GM12878 (cell line): ENCODE results near the gene IGFALS. TPM values are rescaled to one million over a fixed set of nuclear protein-coding genes. Genes with fewer than 3 reads are reported as not detected.
A peak's percentile ranks its signal among the peaks of the same experiment; 100 is the strongest.

ENCODE experiments used
- ATAC-seq: fragments of 200-7000 bp; cut with Tn5 transposase; 3 replicates; pipeline ENCODE4 v1.9.1; 2020; ENCODE audit warnings: mild to moderate bottlenecking, moderate library complexity
- BruUV-seq: library from RNA; stranded (reverse); fragments of 400-500 nt; replicated peaks from 2 replicates; lab custom pipeline; 2021; lab: Mats Ljungman, UMichigan
- CTCF ChIA-PET: fragments of 300-600 bp; sonication (Branson Sonifier 250); formaldehyde crosslinking; extraction: SDS; loops from one replicate; lab custom pipeline; 2021; ENCODE audit warnings: inconsistent platforms; lab: Yijun Ruan, JAX
- POLR2A ChIA-PET: fragments of 350-600 bp; formaldehyde crosslinking; extraction: SDS; loops from one replicate; lab custom pipeline; 2021; ENCODE audit warnings: inconsistent platforms; lab: Charles Lee
- RAD21 ChIA-PET: fragments of 300-600 bp; sonication (Branson Sonifier 250); formaldehyde crosslinking; loops from one replicate; lab custom pipeline; 2023; ENCODE audit warnings: antibody characterized with exemption; ENCODE audit not compliant: unreplicated experiment; lab: Charles Lee
- SMC1A ChIA-PET: fragments of 300-600 bp; sonication (Branson Sonifier 250); formaldehyde crosslinking; loops from one replicate; lab custom pipeline; 2023; ENCODE audit not compliant: unreplicated experiment, uncharacterized antibody; lab: Charles Lee
- DNase-seq: peaks from one replicate; pipeline ENCODE4 v3.0.0-alpha.2; 2011; ENCODE audit warnings: low read depth, low spot score
- FAIRE-seq: peaks from 3 replicates; lab custom pipeline; 2011; peaks lifted over from hg19 to GRCh38; lab: Jason Lieb, UNC
- H2AFZ ChIP-seq: 2 replicates; pipeline ENCODE4 v1.6.0; 2011; ENCODE audit warnings: low read depth, low read length, control low read depth; ENCODE audit not compliant: control insufficient read depth
- H3K27ac ChIP-seq: 2 replicates; pipeline ENCODE4 v1.5.1; 2011; ENCODE audit warnings: control low read depth; ENCODE audit not compliant: control insufficient read depth, insufficient read depth
- H3K27me3 ChIP-seq, 2 experiments: replicated peaks in 1 of 2; 2 replicates each; pipeline versions ENCODE4 v1.6.0 to v1.6.1; 2011; ENCODE audit warnings: low read length in 1 of 2; ENCODE audit not compliant: control insufficient read depth in 2 of 2, insufficient read depth in 2 of 2
- H3K36me3 ChIP-seq, 2 experiments: 2 replicates each; pipeline ENCODE4 v1.5.1; 2011; ENCODE audit warnings: low read length in 1 of 2; ENCODE audit not compliant: control insufficient read depth in 2 of 2, insufficient read depth in 2 of 2
- H3K4me1 ChIP-seq: 2 replicates; pipeline ENCODE4 v1.6.1; 2011; ENCODE audit warnings: mild to moderate bottlenecking, low read length, moderate library complexity, mixed read lengths; ENCODE audit not compliant: control insufficient read depth, insufficient read depth
- H3K4me2 ChIP-seq: 2 replicates; pipeline ENCODE4 v1.6.0; 2011; ENCODE audit warnings: control low read depth; ENCODE audit not compliant: control insufficient read depth, insufficient read depth
- H3K4me3 ChIP-seq: fragments of 200-600 bp; sonication (generic); 2 replicates; pipeline ENCODE4 v1.5.1; 2016
- H3K79me2 ChIP-seq: 2 replicates; pipeline ENCODE4 v1.6.0; 2011; ENCODE audit warnings: low read length; ENCODE audit not compliant: control insufficient read depth, insufficient read depth
- H3K9ac ChIP-seq: 2 replicates; pipeline ENCODE4 v1.8.0; 2011; ENCODE audit warnings: low read length, control low read depth, mixed read lengths; ENCODE audit not compliant: control insufficient read depth, insufficient read depth
- H3K9me3 ChIP-seq: replicated peaks from 3 replicates; pipeline ENCODE4 v1.5.1; 2011; ENCODE audit warnings: mild to moderate bottlenecking, low read length; ENCODE audit not compliant: control insufficient read depth, insufficient read depth
- H4K20me1 ChIP-seq: 2 replicates; pipeline ENCODE4 v1.6.0; 2011; ENCODE audit not compliant: control insufficient read depth, insufficient read depth
- FOS ChIP-seq: IDR thresholded peaks from 3 replicates; pipeline ENCODE4 v1.6.1; 2011; ENCODE audit warnings: borderline replicate concordance; ENCODE audit not compliant: insufficient read length; ENCODE audit errors: extremely low read depth
- MTA2 ChIP-seq: fragments of 450-650 bp; IDR thresholded peaks from 2 replicates; pipeline ENCODE4 v1.6.1; 2016; ENCODE audit warnings: low read depth, mild to moderate bottlenecking, moderate library complexity
- MXI1 ChIP-seq: fragments of 150-350 bp; IDR thresholded peaks from 2 replicates; pipeline ENCODE4 v1.6.1; 2011; ENCODE audit warnings: low read depth, mild to moderate bottlenecking, inconsistent platforms, low read length, improper control_type of control experiment
- POLR2A ChIP-seq: IDR thresholded peaks from 2 replicates; pipeline ENCODE4 v1.6.1; 2011; ENCODE audit warnings: low read depth, mild to moderate bottlenecking, low read length
- SPI1 ChIP-seq: IDR thresholded peaks from 2 replicates; pipeline ENCODE4 v1.6.1; 2011; ENCODE audit warnings: low read depth, mild to moderate bottlenecking, low read length, moderate library complexity, borderline replicate concordance; ENCODE audit not compliant: insufficient read depth
- WGBS: methylation state at CpG from one replicate; pipeline ENCODE4 v1.1.6; 2016; ENCODE audit warnings: low lambda C conversion rate; ENCODE audit not compliant: insufficient replicate concordance, insufficient coverage; ENCODE audit errors: missing lambda C conversion rate; 5-methylcytosine and 5-hydroxymethylcytosine counted together
- in situ Hi-C: fragments of 300-500 bp; cut with MboI; formaldehyde crosslinking; loops from 9 replicates; pipeline ENCODE4 v1.14.3; 2018; ENCODE audit warnings: mixed read lengths
- intact Hi-C: fragments of 100-400 bp; cut with micrococcal nuclease; formaldehyde crosslinking; loops from one replicate; pipeline ENCODE4 v1.14.2; 2022; ENCODE audit not compliant: unreplicated experiment
- polyA plus RNA-seq, 11 experiments: library from polyadenylated mRNA; depleted of rRNA in 4 of 11; unstranded in 6 of 11; stranded (reverse) in 5 of 11; fragments of >200 nt; fragmentation: Nextera tagmentation in 4 of 11; fragmentation: Illumina TruSeq in 1 of 11; extraction: Ambion mirVana in 4 of 11; extraction: Trizol in 1 of 11; gene quantifications; 1 replicate in 1 of 11; 2 replicates in 10 of 11; pipeline versions ENCODE4 v1.2.1 to v1.2.3, GENCODE V29; 2011 to 2016; ENCODE audit warnings: inconsistent platforms in 2 of 11, missing spikeins in 2 of 11, low read depth in 1 of 11
- total RNA-seq, 4 experiments: library from RNA; depleted of rRNA in 3 of 4; stranded (reverse); fragments of >200 nt in 3 of 4; fragmentation: Illumina TruSeq in 1 of 4; extraction: Trizol in 1 of 4; gene quantifications; 2 replicates each; pipeline versions ENCODE4 v1.2.1 to v1.2.3, GENCODE V29; 2013 to 2021
- TF ChIP-seq, protein P1 (sequence below): fragments of 450-650 bp; IDR thresholded peaks from 2 replicates; pipeline ENCODE4 v1.6.1; 2017; ENCODE audit warnings: mild to moderate bottlenecking

The IGFALS gene
- total and polyA plus RNA-seq, 10 of the 15 experiments (the other 5 are each of a cell fraction or from before 2014, with no cell fraction given) = 0.04 to 0.11 TPM; not detected in 8

DNA sequence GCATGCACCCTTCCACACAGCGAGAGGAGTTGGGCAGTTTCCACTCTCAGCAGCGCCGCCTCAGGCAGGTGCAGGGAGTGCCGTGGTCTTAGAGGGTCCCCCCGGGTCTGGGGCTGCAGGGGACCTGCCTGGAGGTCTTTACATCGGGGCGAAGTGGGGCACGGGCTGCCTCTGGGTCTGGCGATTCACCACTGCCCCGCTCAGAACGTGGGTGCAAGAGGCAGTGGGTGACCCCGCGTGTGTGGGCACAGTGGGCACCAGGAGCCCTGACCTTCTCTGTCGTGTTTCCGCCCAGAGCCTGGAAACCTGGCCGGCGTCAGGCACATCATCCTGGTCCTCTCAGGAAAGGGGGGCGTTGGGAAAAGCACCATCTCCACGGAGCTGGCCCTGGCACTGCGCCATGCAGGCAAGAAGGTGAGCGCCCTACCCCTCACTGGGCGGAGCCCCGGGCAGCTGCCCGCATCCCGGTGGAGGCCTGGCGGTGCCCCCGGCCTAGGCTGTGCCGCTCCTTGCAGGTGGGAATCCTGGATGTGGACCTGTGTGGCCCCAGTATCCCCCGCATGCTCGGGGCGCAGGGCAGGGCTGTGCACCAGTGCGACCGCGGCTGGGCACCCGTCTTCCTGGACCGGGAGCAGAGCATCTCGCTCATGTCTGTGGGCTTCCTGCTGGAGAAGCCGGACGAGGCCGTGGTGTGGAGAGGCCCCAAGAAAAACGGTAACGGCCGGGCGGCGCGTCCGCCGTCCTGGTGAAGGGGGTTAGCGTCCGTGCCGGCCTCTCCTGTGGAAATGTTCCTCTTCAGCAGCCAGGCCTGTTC lies 7.1 kb downstream of the IGFALS start:
- intact Hi-C loops = no loop called here
- SMC1A ChIA-PET = no interaction called here
- Histone ChIP-seq H3K4me2 (no peak overlapping the region), H3K27ac (no peak overlapping the region)
- TF ChIP-seq, protein P1, sequence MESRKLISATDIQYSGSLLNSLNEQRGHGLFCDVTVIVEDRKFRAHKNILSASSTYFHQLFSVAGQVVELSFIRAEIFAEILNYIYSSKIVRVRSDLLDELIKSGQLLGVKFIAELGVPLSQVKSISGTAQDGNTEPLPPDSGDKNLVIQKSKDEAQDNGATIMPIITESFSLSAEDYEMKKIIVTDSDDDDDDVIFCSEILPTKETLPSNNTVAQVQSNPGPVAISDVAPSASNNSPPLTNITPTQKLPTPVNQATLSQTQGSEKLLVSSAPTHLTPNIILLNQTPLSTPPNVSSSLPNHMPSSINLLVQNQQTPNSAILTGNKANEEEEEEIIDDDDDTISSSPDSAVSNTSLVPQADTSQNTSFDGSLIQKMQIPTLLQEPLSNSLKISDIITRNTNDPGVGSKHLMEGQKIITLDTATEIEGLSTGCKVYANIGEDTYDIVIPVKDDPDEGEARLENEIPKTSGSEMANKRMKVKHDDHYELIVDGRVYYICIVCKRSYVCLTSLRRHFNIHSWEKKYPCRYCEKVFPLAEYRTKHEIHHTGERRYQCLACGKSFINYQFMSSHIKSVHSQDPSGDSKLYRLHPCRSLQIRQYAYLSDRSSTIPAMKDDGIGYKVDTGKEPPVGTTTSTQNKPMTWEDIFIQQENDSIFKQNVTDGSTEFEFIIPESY = no peak
- peak; percentile 39; the same call in 1 of the 2 replicates for TF ChIP-seq POLR2A
- TF ChIP-seq, all 136 proteins: peak for 1
- ATAC-seq (no peak), FAIRE-seq (no peak), DNase-seq (no peak)
- 95% methylated on average over 49 of the region's 51 CpGs for WGBS
- peaks cover 15% of the 10 kb centered on the region for H3K79me2 ChIP-seq
- ChIA-PET RAD21 (no interaction called here), CTCF (no interaction called here), POLR2A (no interaction called here)
- H3K4me1 ChIP-seq = peaks cover under 1% of the 10 kb centered on the region; the same call in 1 of the 2 replicates
- H3K36me3 ChIP-seq = peaks cover 5 to 9% of the 10 kb centered on the region in 2 experiments; a peak in 3 of 4 replicates
- in situ Hi-C loops = no loop called here
- no TSS peak for BruUV-seq
- H3K9me3 ChIP-seq = no peaks in the 10 kb centered on the region
- no peak overlapping the region for H3K9ac ChIP-seq
- H3K27me3 ChIP-seq = no peaks in the 10 kb centered on the region
- no peak overlapping the region for H3K4me3 ChIP-seq
- H2AFZ ChIP-seq = no peak overlapping the region
- H4K20me1 ChIP-seq = no peaks in the 10 kb centered on the region

DNA sequence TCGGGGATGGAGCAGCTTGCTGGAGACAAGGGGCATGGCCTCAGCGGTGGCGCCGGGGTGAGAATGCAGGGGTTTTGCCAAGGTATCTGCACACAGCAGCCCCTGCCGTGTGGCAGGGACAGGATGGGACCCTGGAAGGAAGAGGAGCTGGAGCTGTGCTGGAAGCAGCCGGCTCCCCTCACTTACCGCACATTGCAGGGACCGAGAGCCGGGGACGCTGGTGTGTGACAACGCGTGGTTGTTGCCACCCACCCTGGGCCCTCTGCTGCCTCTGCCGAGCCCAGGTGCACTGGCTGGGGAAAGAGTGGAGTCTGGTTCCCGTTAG lies 7.7 kb downstream of the IGFALS start:
- ChIA-PET SMC1A (no interaction called here), POLR2A (no interaction called here)
- in situ Hi-C loops = no loop called here
- 89% methylated on average over 12 of the region's 14 CpGs for WGBS
- Histone ChIP-seq H3K4me1 (peaks cover 6% of the 10 kb centered on the region; the same call in 1 of the 2 replicates), H3K79me2 (peaks cover 15% of the 10 kb centered on the region), H3K9ac (no peak overlapping the region), H3K36me3 (peaks cover 7 to 8% of the 10 kb centered on the region in 2 experiments; a peak in 3 of 4 replicates)
- BruUV-seq = no TSS peak
- intact Hi-C loops = no loop called here
- DNase-seq = no peak
- TF ChIP-seq MXI1 (no peak), FOS (no peak), SPI1 (no peak), MTA2 (no peak)
- TF ChIP-seq, all 136 proteins: peak for 0
- H3K9me3 ChIP-seq = no peaks in the 10 kb centered on the region
- no peak overlapping the region for H3K4me3 ChIP-seq
- no peaks in the 10 kb centered on the region for H3K27me3 ChIP-seq
- no peak overlapping the region for H3K27ac ChIP-seq
- RAD21 ChIA-PET = no interaction called here
- H3K4me2 ChIP-seq = no peak overlapping the region
- FAIRE-seq (no peak), ATAC-seq (no peak)
- CTCF ChIA-PET = no interaction called here
- H4K20me1 ChIP-seq = no peaks in the 10 kb centered on the region
- H2AFZ ChIP-seq = no peak overlapping the region
